HG03097 (cell line): ENCODE measurements around the gene CACHD1.

ENCODE experiments used
- ATAC-seq: cut with Tn5 transposase; IDR thresholded peaks from one replicate; pipeline ENCODE4 v1.9.1; 2021; ENCODE audit not compliant: unreplicated experiment, low FRiP score

CACHD1 gene

DNA sequence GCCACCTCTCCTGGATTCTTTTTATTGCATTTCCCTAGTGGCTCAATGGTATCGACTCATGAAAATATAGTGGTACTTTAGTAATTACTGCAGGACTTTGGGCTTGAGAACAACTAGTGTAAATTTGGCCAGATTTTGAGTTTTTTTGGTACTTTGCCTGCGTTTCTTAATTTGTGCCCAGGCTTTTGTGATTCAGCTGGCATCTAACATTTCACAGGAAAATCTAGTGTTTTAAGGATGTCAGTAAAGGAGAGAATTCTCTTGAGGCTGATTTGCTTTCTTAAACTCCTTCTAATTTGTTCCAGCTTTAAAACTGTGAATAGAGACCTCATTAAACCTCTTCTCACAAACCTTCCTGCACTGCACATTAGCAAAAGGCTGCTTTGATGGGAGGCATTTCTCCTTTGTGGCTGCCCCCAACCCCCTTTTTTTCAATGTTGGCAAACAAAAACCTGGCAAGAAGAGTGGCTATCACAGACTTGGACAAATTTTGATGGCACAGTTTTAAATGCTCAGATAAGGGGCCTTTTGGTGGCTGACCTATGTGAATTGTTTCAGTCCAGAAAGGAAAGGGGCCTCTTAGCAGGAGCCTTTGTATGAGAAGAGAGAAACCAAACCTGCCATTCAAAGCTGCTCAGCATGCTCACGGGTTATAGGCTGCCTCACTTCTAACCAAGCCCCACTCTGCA, 161.6 kb downstream of the CACHD1 start:
- no peak for ATAC-seq

DNA sequence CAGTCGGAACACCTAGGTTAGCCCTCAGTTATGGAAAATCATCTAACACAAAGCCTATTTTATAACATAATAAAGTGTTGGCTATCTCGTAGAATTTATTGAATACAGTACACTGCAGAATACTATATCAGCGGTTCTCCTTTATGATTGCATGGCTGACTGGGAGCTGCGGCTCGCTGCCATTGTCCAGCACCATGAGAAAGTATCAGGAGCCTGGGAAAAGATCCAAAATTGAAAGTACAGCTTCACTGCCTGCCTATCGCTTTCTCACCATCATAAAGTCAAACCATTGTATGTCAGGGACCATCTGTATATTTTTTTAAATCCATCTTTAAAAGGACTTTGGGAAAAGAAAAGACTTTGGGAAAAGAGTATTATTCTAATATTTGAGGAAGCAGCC, 163.0 kb downstream of the CACHD1 start:
- ATAC-seq = no peak

DNA sequence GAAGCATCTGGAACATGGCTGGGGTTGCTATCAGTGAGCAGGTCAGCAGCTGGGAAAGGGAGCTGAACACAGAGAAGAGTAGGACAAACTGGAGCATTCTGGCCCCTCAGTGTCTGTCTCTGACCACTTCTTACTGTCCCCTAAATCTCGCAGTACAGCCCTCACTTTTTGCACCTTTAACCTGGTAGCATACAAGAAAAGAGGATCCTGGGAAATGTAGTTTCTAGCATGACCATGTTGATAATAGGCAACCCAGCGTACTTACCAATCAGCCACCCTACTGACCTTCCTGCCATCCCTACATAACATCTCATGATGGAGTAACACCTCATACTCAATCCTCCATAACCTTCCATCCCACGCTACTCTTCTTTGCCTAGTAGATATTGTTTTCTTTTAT, 175.8 kb downstream of the CACHD1 start:
- no peak for ATAC-seq

DNA sequence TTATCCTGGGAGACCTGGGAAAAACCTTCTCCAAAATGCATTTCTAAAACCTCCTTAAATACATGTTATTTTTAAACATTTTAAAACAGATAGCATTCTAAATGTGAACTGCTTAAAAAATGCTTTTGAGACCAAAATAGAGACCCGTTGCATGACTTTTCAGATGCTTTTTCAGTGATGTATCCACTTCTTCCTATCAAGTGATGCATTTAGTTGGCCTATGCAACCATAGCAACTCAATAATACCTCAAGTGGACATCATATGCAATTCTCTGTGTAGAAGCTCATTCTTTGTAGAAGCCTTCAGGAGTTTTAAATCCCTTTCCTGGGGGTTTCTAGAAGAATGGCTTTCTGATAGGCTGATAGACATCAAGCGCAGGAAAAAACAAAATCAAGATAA, 180.5 kb downstream of the CACHD1 start:
- no peak for ATAC-seq

DNA sequence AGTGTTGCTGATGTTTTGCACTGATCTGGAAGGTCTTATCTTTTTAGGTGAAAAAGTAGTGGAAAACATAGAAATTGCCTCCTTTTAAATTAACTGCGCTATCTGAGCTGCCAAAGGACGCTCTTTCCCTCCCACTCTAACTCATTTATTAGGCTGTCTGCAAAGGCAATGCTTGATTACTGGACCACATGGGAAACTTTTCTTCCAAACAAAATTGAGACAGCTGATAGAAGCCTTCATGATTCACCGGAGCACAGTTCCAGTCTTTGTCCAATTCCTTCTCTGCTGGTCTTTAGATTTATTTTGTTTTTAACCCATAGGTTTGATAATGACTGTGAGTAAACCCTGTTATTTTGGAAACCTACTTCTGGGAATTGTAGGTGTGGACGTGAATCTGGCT, 181.9 kb downstream of the CACHD1 start:
- ATAC-seq = no peak

DNA sequence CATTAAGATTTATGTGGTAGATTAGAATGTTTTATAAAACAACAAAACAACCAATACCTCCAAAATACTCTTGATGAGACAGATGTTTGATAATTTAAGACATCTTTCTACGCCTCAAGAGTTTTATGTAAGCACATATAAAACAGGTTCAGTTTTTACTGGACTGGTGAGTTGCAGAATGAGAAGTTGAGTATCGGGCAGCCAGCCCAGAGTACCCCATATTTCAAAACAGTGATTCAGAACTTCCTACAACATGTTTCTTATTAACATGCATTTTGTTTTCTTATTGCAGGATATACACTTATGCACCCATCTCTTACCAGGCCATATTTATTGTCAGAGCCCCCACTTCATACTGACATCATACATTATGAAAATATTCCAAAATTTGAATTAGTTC, 183.5 kb downstream of the CACHD1 start:
- ATAC-seq = no peak

DNA sequence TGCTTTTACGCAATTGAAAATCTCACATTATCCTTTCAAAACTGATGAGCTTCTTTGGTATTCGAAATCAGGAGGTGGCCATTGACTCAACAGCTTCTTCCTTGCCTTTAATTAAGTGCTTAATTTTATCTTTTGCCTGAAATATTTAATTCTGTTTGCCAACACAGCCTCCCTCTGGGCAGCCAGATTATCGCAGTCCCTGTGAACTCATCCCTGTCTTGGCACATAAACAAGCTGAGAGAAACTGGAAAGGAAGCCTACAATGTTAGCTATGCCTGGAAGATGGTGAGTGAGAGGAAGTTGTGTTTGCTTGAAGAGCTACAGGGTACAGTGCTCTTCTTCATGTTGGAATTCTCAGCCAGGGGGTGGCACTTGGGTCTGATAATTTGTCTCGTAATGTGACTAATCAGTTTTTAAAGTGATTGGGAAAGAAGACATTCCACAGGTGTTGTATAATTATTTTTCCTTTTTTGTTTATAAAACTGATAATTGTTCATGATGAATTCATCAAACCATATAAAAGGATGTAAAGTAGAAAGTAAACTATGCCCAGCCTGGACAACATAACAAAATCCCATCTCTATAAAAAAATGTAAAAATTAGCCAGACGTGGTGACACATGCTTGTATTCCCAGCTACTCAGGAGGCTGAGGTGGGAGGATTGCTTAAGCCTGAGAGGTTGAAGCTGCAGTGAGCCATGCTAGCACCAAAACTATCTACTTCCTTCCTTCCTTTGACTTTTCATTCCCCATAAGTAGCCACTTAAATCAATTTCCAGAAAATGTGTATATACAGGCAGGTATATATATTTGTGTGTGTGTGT, 184.8 kb downstream of the CACHD1 start:
- no peak for ATAC-seq

DNA sequence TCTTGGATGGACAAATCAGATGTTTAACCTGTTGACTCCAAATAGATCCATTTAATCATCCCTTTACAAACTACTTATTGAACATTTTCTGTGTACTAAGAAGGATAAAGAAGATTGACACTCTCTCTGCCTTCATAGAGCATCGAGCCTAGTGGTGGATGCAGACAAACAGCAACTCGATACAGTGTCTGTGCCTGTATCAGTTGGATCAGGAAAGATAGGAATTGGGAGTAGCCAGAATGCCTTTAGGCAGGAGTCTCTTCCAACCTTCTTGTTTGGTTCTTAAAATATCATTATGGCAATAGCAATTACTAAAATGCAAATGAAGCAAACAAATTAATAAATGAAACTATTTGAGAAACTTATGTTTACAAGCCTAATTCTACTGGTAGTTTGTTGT, 185.9 kb downstream of the CACHD1 start:
- ATAC-seq = no peak

DNA sequence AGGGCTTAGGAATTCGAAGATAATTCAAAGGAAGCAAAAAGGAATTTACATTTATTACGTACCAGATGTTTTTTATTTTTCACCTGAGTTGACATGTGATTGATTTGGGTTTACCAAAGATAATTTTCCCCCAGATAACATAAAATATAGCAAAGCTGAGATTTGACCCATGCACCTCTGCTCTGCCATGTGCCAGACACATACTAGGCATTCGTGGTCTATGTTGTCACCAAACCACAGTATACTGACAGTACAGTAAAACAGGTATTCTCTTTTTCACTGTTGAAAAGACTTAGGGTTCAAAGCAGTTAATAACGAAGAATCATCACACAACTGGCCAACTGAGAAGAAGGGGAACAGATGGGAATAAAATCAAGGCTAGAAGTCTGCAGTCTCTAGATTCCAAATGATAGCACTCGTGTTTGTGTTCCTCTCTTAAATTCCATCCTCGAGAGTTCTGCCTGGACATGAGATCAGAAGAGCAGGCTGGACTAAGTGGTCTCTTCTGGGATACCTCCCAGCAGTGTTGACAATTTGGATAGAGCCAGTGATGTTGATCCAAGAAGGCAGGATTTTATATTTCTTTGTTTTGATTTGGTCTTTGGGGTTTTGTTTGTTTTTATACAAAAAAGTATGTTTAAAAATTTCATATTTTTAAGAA, 189.7 kb downstream of the CACHD1 start:
- ATAC-seq = no peak

DNA sequence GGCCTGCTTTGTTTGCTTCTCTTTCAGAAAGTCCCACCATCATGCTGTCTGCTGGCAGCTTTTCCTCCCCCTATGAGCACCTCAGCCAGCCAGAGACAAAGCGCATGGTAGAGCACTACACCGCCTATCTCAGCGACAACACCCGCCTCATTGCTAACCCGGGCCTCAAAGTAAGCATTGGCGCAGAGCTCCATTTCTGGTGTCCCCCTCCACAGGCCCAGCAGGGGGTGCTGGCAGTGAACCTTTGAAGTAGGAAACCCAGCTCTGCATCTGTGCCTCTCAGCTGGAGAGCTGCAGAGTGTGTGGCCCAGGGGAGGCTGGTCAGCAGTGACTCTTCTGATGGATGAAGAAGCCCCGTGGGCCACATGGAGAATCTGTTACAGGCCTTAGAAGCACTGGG, 193.7 kb downstream of the CACHD1 start:
- no peak for ATAC-seq

DNA sequence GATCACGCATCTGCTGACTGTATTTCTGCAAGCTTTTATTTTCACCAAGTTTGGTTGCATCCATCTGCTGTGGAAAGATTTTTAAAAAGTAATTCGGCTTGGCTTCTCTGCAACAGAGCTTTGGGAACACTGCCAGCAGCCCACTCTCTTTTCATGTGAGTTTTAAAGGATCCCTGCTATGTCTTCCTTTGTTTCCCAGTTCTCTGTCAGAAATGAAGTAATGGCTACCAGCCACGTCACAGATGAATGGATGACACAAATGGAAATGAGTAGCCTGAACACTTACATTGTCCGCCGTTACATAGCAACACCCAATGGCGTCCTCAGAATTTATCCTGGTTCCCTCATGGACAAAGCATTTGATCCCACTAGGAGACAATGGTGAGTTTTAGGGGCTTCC, 194.4 kb downstream of the CACHD1 start:
- ATAC-seq = no peak

DNA sequence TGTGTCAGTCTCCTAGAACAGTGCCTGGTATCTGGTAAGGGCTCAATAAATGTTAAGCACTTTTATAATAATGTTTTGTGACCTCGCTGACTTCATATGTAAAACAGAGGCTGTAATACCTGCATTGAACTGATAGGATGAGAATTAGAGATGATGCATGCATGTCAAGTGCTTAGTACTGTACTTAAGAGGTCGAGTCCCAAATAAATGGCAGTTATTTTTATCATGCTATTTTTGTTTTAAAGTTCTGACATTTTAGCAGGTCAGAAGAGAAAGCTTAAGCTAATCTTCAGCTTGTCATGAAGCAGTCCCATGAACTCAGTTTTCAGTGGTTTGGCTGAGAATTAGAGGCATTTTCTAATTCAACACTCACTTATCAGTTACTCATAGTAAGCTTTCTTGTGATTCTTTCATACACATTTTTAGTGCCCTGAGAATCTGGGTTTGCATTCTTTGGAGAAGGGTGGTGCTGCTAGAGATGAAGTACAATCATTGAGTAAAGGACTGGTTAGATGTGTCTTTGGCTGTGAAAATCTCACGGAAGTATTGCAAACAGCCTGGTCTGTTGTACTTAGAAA, 199.3 kb downstream of the CACHD1 start:
- ATAC-seq = no peak

DNA sequence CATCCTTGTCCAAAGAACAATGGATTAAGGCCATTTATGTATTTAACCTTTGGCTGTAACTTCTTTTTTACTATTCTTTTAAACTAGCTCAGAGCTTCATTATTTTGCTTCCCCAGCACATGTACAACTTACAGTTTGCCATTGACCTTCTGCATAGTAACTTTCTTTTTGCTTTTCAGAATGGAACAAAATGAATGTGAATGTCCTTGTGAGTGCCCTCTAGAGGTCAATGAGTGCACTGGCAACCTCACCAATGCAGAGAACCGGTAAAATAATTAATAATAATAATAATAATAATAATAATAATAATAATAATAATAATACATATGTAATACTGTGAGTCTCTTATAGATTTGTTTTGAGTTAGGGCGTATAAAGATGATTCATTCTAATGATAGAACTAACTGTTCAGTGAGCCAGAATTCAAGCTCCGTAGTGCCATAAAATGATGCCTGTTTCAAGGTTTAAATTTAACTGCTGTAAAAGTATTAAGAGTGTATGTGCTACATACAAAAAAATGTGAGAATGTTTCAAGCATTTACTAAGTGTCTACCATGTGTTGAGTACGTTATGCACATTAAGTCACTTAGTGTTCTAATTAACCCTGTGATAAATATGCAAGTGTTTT, 205.9 kb downstream of the CACHD1 start:
- no peak for ATAC-seq

DNA sequence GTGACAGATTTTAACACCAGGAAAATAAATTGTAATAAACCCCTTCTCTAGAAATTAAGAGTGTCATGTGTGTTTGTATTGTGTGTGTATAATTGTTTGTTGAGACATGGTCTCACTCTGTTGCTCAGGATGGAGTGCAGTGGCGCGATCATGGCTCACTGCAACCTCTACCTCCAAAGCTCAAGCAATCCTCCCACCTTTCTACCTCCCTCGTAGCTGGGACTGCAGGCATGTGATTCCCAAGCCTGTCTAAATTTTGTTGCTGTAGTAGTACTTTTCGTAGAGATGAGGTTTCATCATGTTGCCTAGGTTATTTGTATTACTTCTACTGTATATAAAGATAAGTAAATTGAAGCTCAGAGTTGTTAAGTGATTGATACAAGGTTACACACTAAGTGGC, 206.5 kb downstream of the CACHD1 start:
- ATAC-seq = no peak

DNA sequence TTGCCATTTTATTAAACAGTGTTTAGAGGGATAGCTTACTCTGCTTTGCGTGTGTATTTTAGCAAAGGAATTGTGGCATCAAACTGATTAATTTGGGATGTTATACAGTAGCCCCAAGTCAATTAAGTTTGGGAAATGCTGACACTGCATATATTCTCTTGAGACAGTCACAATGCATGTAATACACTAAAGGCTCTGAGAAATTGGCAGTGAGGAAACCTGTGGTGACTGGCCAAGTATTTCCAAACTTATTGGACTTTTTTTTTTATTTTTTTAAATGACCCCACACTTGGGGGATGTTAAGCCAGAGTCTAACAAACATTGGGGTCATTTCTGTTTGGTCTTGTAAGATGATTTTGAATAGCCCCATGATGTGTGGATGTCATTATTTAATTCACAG, 207.6 kb downstream of the CACHD1 start:
- no peak for ATAC-seq

DNA sequence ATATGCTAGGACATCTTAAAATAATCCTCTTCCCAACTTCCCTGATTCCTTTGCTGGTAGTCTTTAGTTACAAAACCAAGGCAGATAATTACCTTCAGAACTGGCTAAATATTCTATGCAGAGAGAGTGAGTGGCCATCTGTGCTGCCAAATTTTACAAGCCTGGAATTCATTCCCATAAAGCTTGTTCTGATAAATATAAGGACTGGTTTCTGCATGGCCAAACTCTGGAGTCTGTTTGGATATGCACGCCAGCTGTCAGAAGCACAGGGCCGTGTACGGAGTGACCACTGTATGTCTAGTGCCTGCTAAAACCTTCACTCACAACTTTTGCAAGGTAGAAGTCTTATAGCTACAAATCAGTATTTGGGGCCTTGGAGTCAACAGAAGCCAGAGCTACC, 208.4 kb downstream of the CACHD1 start:
- ATAC-seq = no peak

DNA sequence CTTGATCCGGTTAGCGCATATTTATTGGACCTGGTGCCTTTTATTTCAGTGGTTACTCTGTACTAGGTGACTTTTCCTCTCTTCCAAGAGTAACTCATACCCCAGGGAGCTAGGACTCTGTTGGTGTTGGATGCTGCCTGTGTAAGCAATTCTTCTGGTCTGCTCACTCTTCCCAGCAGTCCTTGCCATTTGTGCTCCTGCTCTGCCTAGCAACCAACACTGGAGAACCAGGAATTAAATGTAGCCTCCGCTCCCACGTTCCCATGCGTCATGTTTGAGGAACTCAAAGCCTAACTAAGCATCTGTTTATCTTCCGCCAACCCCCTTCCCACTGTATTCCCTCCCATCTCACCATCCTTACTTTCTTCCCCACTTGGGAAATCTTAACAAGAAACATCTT, 209.2 kb downstream of the CACHD1 start:
- ATAC-seq = no peak

DNA sequence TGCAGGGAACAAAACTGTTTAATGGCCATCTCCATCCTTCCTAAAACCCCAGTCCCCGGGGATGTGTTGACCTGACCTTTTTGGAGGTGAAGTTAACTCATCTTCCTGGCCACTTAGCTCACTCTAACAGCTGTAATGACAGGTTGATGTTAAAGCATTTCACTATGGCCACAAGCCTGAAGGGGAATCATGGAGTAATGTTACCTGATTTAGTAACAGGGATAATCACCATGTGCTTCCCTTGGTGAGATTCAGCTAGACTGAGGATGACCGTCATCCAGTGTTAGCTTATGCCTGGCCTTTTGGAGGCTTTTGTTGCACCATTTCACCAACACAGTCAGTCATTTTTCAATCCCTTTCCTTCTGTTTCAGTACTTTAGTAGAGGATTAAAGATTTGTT, 210.7 kb downstream of the CACHD1 start:
- ATAC-seq = no peak

DNA sequence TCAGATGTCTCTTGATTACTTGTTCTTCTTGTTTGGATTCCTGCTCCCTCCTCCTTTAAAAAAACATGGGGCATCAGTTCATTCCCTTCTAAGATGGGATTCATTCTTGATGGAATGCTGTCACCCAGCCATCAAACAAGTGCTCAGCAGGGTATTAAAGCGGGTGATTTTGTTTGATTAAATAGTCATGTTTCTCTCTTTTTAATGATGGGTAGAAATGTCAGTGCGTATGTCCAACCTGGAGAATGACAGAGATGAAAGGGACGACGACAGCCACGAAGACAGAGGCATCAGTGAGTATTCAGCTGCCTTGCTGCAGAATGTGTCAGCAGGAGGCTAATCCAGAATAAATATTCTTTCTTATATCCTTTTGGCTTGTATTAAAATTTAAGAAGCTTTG, 211.1 kb downstream of the CACHD1 start:
- ATAC-seq = no peak

DNA sequence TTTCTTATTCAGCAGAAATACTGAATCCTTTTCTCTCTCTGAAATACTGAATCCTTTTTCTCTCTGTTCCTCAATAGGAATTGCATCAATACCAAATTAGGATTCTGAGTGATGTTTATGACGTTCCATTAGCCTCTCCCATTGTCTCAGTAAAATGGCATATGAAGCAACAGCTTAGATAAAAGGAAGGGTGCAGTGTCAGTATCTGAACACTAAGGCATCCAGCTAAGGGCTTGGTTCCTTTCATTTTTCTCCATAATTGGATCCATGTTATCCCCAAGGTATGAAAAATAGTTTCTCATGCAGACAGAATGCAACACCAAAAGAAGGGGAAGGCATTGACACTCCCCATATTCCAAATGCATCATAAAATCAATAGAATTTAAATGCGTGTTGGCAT, 213.5 kb downstream of the CACHD1 start:
- ATAC-seq = no peak

DNA sequence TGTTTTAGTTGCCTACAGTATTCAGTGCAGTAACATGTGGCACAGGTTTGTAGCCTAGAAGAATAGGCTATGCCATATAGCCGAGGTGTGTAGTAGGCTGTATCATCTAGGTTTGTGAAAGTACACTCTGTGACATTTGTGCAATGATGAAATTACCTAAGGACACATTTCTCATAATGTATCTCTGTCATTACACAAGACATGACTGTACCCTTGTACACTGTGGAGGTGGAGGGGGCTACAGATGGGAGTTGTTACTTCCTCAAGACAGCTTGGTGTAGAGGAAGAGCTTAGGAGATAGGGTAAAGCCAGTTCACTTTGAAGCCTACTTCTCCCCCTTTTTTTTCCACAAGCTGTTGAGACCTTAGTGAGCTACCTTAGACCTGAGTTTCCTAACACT, 215.3 kb downstream of the CACHD1 start:
- ATAC-seq = no peak
